Activated CD4-positive, alpha-beta T cell treated with anti-CD3 and anti-CD28 coated beads for 36 hours (primary cell): ENCODE measurements around the gene OCRL. TPM values are rescaled to one million over a fixed set of nuclear protein-coding genes. Genes with fewer than 3 reads are reported as not detected.

Experiments
- ATAC-seq: fragments of 200-7000 bp; cut with Tn5 transposase; one replicate; pipeline ENCODE4 v1.10.0; 2021; ENCODE audit warnings: mild to moderate bottlenecking, moderate library complexity
- CTCF ChIA-PET: fragments of 350-600 bp; sonication (Branson Sonifier 250); formaldehyde crosslinking; loops from one replicate; lab custom pipeline; 2021; ENCODE audit warnings: antibody characterized with exemption; lab: Charles Lee
- POLR2A ChIA-PET: fragments of 350-600 bp; sonication (Branson Sonifier 250); formaldehyde crosslinking; loops from one replicate; lab custom pipeline; 2021; ENCODE audit warnings: antibody characterized with exemption, inconsistent platforms; lab: Charles Lee
- DNase-seq: peaks from one replicate; pipeline ENCODE4 v3.0.0-alpha.2; 2020
- H3K27ac Mint-ChIP-seq: one replicate; pipeline ENCODE4 v1.8.0; 2021; ENCODE audit warnings: mixed read lengths
- H3K27me3 Mint-ChIP-seq: one replicate; pipeline ENCODE4 v1.8.0; 2021; ENCODE audit warnings: mixed read lengths
- H3K36me3 Mint-ChIP-seq: one replicate; pipeline ENCODE4 v1.8.0; 2021; ENCODE audit warnings: low read depth, mixed read lengths
- H3K4me1 Mint-ChIP-seq: one replicate; pipeline ENCODE4 v1.8.0; 2021; ENCODE audit warnings: mixed read lengths
- H3K4me3 Mint-ChIP-seq: one replicate; pipeline ENCODE4 v1.8.0; 2021; ENCODE audit warnings: mild to moderate bottlenecking, moderate library complexity, mixed read lengths
- H3K9me3 Mint-ChIP-seq: one replicate; pipeline ENCODE4 v1.8.0; 2021; ENCODE audit warnings: low read depth, mixed read lengths
- intact Hi-C, 2 experiments: fragments of 100-400 bp; cut with DNase I in 1 of 2; cut with micrococcal nuclease in 1 of 2; formaldehyde crosslinking; loops; one replicate each; pipeline versions ENCODE4 v1.14.2 to v1.15.1; 2022 to 2024; cut with DNase I, micrococcal nuclease
- total RNA-seq, 2 experiments: library from RNA; stranded (reverse); gene quantifications; one replicate each; pipeline ENCODE4 v1.2.3, GENCODE V29; 2021

Gene OCRL
- total RNA-seq, 2 experiments from 2014 or later = 3.5 to 3.8 TPM

- ChIA-PET CTCF (interaction anchor here (0.7 to 1.5 kb wide), 2 partner anchors 22 to 465 kb away, joined by 3 to 4 read pairs; no protein-coding TSS in a partner anchor), POLR2A (no interaction called here)
- no peak overlapping the region for H3K27ac Mint-ChIP-seq
Measured at GRCh38 chrX:129614481-129615255, 74.6 kb downstream of the OCRL start.

GRCh38 chrX:129617420-129617819, 77.4 kb downstream of the OCRL start:
- H3K36me3 Mint-ChIP-seq = no peaks in the 10 kb centered on the region

More at GRCh38 chrX:129614481-129615255, 74.6 kb downstream of the OCRL start:
- Mint-ChIP-seq H3K4me1 (no peaks in the 10 kb centered on the region), H3K4me3 (no peak overlapping the region), H3K9me3 (no peaks in the 10 kb centered on the region), H3K36me3 (no peaks in the 10 kb centered on the region), H3K27me3 (no peaks in the 10 kb centered on the region)
- DNase-seq (no peak), ATAC-seq (no peak)
- intact Hi-C loops = no loop called here

GRCh38 chrX:129618997-129619396, 78.9 kb downstream of the OCRL start:
- CTCF ChIA-PET = no interaction called here
- ATAC-seq (no peak), DNase-seq (no peak)
- H3K4me1 Mint-ChIP-seq = no peaks in the 10 kb centered on the region
- no peak overlapping the region for H3K4me3 Mint-ChIP-seq
- no peak overlapping the region for H3K27ac Mint-ChIP-seq
- POLR2A ChIA-PET = no interaction called here
- intact Hi-C loops = no loop called here
- no peaks in the 10 kb centered on the region for H3K36me3 Mint-ChIP-seq
- no peaks in the 10 kb centered on the region for H3K9me3 Mint-ChIP-seq
- no peaks in the 10 kb centered on the region for H3K27me3 Mint-ChIP-seq

More at GRCh38 chrX:129617420-129617819, 77.4 kb downstream of the OCRL start:
- Mint-ChIP-seq H3K27ac (no peak overlapping the region), H3K4me1 (no peaks in the 10 kb centered on the region), H3K4me3 (no peak overlapping the region), H3K27me3 (no peaks in the 10 kb centered on the region), H3K9me3 (no peaks in the 10 kb centered on the region)
- ChIA-PET CTCF (no interaction called here), POLR2A (no interaction called here)
- intact Hi-C loops = no loop called here
- ATAC-seq = no peak
- DNase-seq = no peak

GRCh38 chrX:129622757-129623301, 82.8 kb downstream of the OCRL start:
- POLR2A ChIA-PET = no interaction called here
- no peak for DNase-seq
- ATAC-seq = no peak
- no peaks in the 10 kb centered on the region for H3K36me3 Mint-ChIP-seq
- H3K27ac Mint-ChIP-seq = no peak overlapping the region
- intact Hi-C loops = no loop called here
- no peaks in the 10 kb centered on the region for H3K9me3 Mint-ChIP-seq
- no peak overlapping the region for H3K4me3 Mint-ChIP-seq
- H3K4me1 Mint-ChIP-seq = peaks cover 2% of the 10 kb centered on the region
- CTCF ChIA-PET = interaction anchor here (1.0 kb wide), 1 partner anchor 14 kb away, joined by 3 read pairs; no protein-coding TSS in a partner anchor
- no peaks in the 10 kb centered on the region for H3K27me3 Mint-ChIP-seq

GRCh38 chrX:129626026-129626425, 86.0 kb downstream of the OCRL start:
- H3K4me3 Mint-ChIP-seq = no peak overlapping the region
- POLR2A ChIA-PET = no interaction called here
- intact Hi-C loops = no loop called here

GRCh38 chrX:129629837-129630236, 89.8 kb downstream of the OCRL start:
- intact Hi-C loops = no loop called here
- Mint-ChIP-seq H3K9me3 (no peaks in the 10 kb centered on the region), H3K27ac (no peak overlapping the region), H3K36me3 (no peaks in the 10 kb centered on the region), H3K4me1 (peaks cover 2% of the 10 kb centered on the region), H3K27me3 (no peaks in the 10 kb centered on the region), H3K4me3 (no peak overlapping the region)
- ChIA-PET CTCF (no interaction called here), POLR2A (no interaction called here)
- DNase-seq = no peak
- ATAC-seq = no peak

More at GRCh38 chrX:129626026-129626425, 86.0 kb downstream of the OCRL start:
- no peaks in the 10 kb centered on the region for H3K27me3 Mint-ChIP-seq
- DNase-seq = no peak
- CTCF ChIA-PET = interaction anchor here (0.6 kb wide), 1 partner anchor 109 kb away, joined by 4 read pairs; no protein-coding TSS in a partner anchor
- no peaks in the 10 kb centered on the region for H3K36me3 Mint-ChIP-seq
- no peak overlapping the region for H3K27ac Mint-ChIP-seq
- peaks cover 2% of the 10 kb centered on the region for H3K4me1 Mint-ChIP-seq
- no peak for ATAC-seq
- H3K9me3 Mint-ChIP-seq = no peaks in the 10 kb centered on the region

- Mint-ChIP-seq H3K27me3 (no peaks in the 10 kb centered on the region), H3K27ac (no peak overlapping the region), H3K4me1 (no peaks in the 10 kb centered on the region), H3K9me3 (no peaks in the 10 kb centered on the region), H3K4me3 (no peak overlapping the region), H3K36me3 (no peaks in the 10 kb centered on the region)
- intact Hi-C loops = no loop called here
- no peak for DNase-seq
- CTCF ChIA-PET = no interaction called here
- POLR2A ChIA-PET = no interaction called here
- peak; percentile 26 for ATAC-seq
Measured at GRCh38 chrX:129631849-129632248, 91.8 kb downstream of the OCRL start.

- no peaks in the 10 kb centered on the region for H3K27me3 Mint-ChIP-seq
- ATAC-seq (no peak), DNase-seq (no peak)
- POLR2A ChIA-PET = no interaction called here
- H3K36me3 Mint-ChIP-seq = no peaks in the 10 kb centered on the region
- no peak overlapping the region for H3K27ac Mint-ChIP-seq
- no peaks in the 10 kb centered on the region for H3K9me3 Mint-ChIP-seq
- no peak overlapping the region for H3K4me3 Mint-ChIP-seq
- intact Hi-C loops = no loop called here
- H3K4me1 Mint-ChIP-seq = no peaks in the 10 kb centered on the region
- CTCF ChIA-PET = no interaction called here
Measured at GRCh38 chrX:129632443-129632842, 92.4 kb downstream of the OCRL start.

- no peaks in the 10 kb centered on the region for H3K36me3 Mint-ChIP-seq
- ChIA-PET CTCF (no interaction called here), POLR2A (no interaction called here)
- ATAC-seq (no peak), DNase-seq (no peak)
- H3K4me3 Mint-ChIP-seq = no peak overlapping the region
- H3K27me3 Mint-ChIP-seq = no peaks in the 10 kb centered on the region
- no peaks in the 10 kb centered on the region for H3K4me1 Mint-ChIP-seq
- intact Hi-C loops = no loop called here
- no peak overlapping the region for H3K27ac Mint-ChIP-seq
- H3K9me3 Mint-ChIP-seq = no peaks in the 10 kb centered on the region
Measured at GRCh38 chrX:129634541-129634940, 94.5 kb downstream of the OCRL start.

GRCh38 chrX:129636175-129636681, 96.2 kb downstream of the OCRL start:
- DNase-seq (no peak), ATAC-seq (no peak)
- Mint-ChIP-seq H3K4me3 (no peak overlapping the region), H3K4me1 (no peaks in the 10 kb centered on the region), H3K36me3 (no peaks in the 10 kb centered on the region), H3K27ac (no peak overlapping the region), H3K27me3 (no peaks in the 10 kb centered on the region), H3K9me3 (no peaks in the 10 kb centered on the region)
- intact Hi-C loops = no loop called here
- CTCF ChIA-PET = interaction anchor here (0.8 to 2.2 kb wide), 8 partner anchors 21 to 325 kb away, joined by 3 to 13 read pairs (median 4); no protein-coding TSS in a partner anchor
- POLR2A ChIA-PET = no interaction called here

GRCh38 chrX:129637217-129638109, 97.4 kb downstream of the OCRL start:
- H3K9me3 Mint-ChIP-seq = no peaks in the 10 kb centered on the region
- intact Hi-C loops = loop anchor here (1.0 kb wide), 4 partner anchors 89 to 423 kb away; no protein-coding TSS in a partner anchor
- peak; percentile 85 for DNase-seq
- H3K4me1 Mint-ChIP-seq = no peaks in the 10 kb centered on the region
- no peaks in the 10 kb centered on the region for H3K36me3 Mint-ChIP-seq
- H3K27ac Mint-ChIP-seq = no peak overlapping the region
- POLR2A ChIA-PET = no interaction called here
- H3K4me3 Mint-ChIP-seq = no peak overlapping the region
- CTCF ChIA-PET = interaction anchor here (0.8 to 2.2 kb wide), 12 partner anchors 11 to 423 kb away, joined by 3 to 13 read pairs (median 4); partner anchors contain the start of gene UTP14A
- peak; percentile 76 for ATAC-seq
- no peaks in the 10 kb centered on the region for H3K27me3 Mint-ChIP-seq
